Osteoblast (primary cell): ENCODE data around the gene EGF. TPM values are rescaled to one million over a fixed set of nuclear protein-coding genes. Genes with fewer than 3 reads are reported as not detected.

Source experiments
- DNase-seq: peaks from one replicate; pipeline ENCODE4 v3.0.0; 2011; ENCODE audit warnings: low spot score, mixed read lengths; ENCODE audit not compliant: insufficient read length; ENCODE audit errors: missing footprints
- H2AFZ ChIP-seq: 2 replicates; pipeline ENCODE4 v1.6.0; 2011; ENCODE audit warnings: mild to moderate bottlenecking, low read length
- H3K27ac ChIP-seq: 2 replicates; pipeline ENCODE4 v1.5.1; 2011; ENCODE audit warnings: mild to moderate bottlenecking, low read depth, low read length, moderate library complexity
- H3K27me3 ChIP-seq: 2 replicates; pipeline ENCODE4 v1.6.0; 2012; ENCODE audit warnings: mild to moderate bottlenecking, control low read depth, inconsistent platforms, low read length, moderate library complexity; ENCODE audit not compliant: insufficient read depth
- H3K36me3 ChIP-seq: 2 replicates; pipeline ENCODE4 v1.5.1; 2011; ENCODE audit warnings: mild to moderate bottlenecking, low read length, control low read depth, moderate library complexity; ENCODE audit not compliant: insufficient read depth
- H3K4me1 ChIP-seq: 2 replicates; pipeline ENCODE4 v1.5.1; 2011; ENCODE audit warnings: mild to moderate bottlenecking, low read length, control low read depth, moderate library complexity; ENCODE audit not compliant: insufficient read depth
- H3K4me2 ChIP-seq: 2 replicates; pipeline ENCODE4 v1.6.0; 2011; ENCODE audit warnings: mild to moderate bottlenecking, low read length; ENCODE audit not compliant: insufficient read depth
- H3K4me3 ChIP-seq: fragments of 200-600 bp; sonication (generic); 3 replicates; pipeline ENCODE4 v1.5.1; 2012; ENCODE audit warnings: mild to moderate bottlenecking, low read length, inconsistent platforms; ENCODE audit not compliant: insufficient read depth
- H3K79me2 ChIP-seq: 2 replicates; pipeline ENCODE4 v1.6.0; 2012; ENCODE audit warnings: mild to moderate bottlenecking, low read length, control low read depth, inconsistent platforms; ENCODE audit not compliant: insufficient read depth
- H3K9me3 ChIP-seq: 2 replicates; pipeline ENCODE4 v1.5.1; 2011; ENCODE audit warnings: low read depth, low read length, control low read depth
- H4K20me1 ChIP-seq: 2 replicates; pipeline ENCODE4 v1.6.0; 2012; ENCODE audit warnings: mild to moderate bottlenecking, low read length, control low read depth; ENCODE audit not compliant: insufficient read depth
- total RNA-seq: library from RNA; depleted of rRNA; stranded (reverse); fragments of >200 nt; gene quantifications from 2 replicates; pipeline ENCODE4 v1.2.3, GENCODE V29; 2012
- TF ChIP-seq, protein P1 (sequence below): IDR thresholded peaks from 2 replicates; pipeline ENCODE4 v1.5.1; 2011; ENCODE audit warnings: mild to moderate bottlenecking, low read depth, low read length, moderate library complexity; ENCODE audit errors: extremely low read depth

The EGF gene
- total RNA-seq, 1 donor: 0.36 TPM

- TF ChIP-seq, protein P1, sequence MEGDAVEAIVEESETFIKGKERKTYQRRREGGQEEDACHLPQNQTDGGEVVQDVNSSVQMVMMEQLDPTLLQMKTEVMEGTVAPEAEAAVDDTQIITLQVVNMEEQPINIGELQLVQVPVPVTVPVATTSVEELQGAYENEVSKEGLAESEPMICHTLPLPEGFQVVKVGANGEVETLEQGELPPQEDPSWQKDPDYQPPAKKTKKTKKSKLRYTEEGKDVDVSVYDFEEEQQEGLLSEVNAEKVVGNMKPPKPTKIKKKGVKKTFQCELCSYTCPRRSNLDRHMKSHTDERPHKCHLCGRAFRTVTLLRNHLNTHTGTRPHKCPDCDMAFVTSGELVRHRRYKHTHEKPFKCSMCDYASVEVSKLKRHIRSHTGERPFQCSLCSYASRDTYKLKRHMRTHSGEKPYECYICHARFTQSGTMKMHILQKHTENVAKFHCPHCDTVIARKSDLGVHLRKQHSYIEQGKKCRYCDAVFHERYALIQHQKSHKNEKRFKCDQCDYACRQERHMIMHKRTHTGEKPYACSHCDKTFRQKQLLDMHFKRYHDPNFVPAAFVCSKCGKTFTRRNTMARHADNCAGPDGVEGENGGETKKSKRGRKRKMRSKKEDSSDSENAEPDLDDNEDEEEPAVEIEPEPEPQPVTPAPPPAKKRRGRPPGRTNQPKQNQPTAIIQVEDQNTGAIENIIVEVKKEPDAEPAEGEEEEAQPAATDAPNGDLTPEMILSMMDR: no peak
- Histone ChIP-seq H3K79me2 (no peaks in the 10 kb centered on the region), H2AFZ (no peak overlapping the region), H3K4me2 (no peak overlapping the region), H3K27me3 (no peaks in the 10 kb centered on the region), H3K9me3 (no peaks in the 10 kb centered on the region), H3K36me3 (no peaks in the 10 kb centered on the region), H4K20me1 (no peaks in the 10 kb centered on the region), H3K27ac (no peak overlapping the region), H3K4me3 (no peak overlapping the region), H3K4me1 (no peaks in the 10 kb centered on the region)
- DNase-seq: no peak
These were observed 95.9 kb downstream of the EGF start for GRCh38 chr4:110008540-110008939.

- Histone ChIP-seq H4K20me1 (no peaks in the 10 kb centered on the region), H3K4me3 (no peak overlapping the region), H3K9me3 (no peaks in the 10 kb centered on the region), H3K4me1 (no peaks in the 10 kb centered on the region), H3K36me3 (no peaks in the 10 kb centered on the region), H3K27ac (no peak overlapping the region), H3K79me2 (no peaks in the 10 kb centered on the region), H3K4me2 (no peak overlapping the region), H2AFZ (no peak overlapping the region), H3K27me3 (no peaks in the 10 kb centered on the region)
- TF ChIP-seq, protein P1: no peak
- DNase-seq: no peak
These were observed 96.9 kb downstream of the EGF start for GRCh38 chr4:110009550-110009949.

DNA sequence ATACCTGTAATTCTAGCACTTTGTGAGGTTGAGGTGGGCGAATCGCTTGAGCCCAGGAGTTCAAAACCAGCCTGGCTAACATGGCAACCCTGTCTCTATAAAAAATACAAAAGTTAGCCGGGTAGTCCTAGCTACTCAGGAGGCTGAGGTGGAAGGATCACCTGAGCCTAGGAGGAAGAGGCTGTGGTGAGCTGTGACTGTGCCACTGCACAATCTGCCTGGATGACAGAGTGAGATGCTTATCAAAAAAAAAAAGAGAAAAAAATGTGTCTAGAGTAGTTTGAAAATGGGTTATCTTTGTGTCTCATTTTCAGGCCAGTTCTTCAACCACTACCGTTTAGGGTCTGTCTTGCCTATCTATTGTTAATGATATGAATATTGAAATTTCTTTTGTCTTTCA lies 98.1 kb downstream of the EGF start:
- no peaks in the 10 kb centered on the region for H3K27me3 ChIP-seq
- H3K4me3 ChIP-seq: no peak overlapping the region
- H4K20me1 ChIP-seq: no peaks in the 10 kb centered on the region
- H3K4me2 ChIP-seq: no peak overlapping the region
- no peak overlapping the region for H2AFZ ChIP-seq
- TF ChIP-seq, protein P1: no peak
- no peak for DNase-seq
- H3K79me2 ChIP-seq: no peaks in the 10 kb centered on the region
- no peaks in the 10 kb centered on the region for H3K36me3 ChIP-seq
- H3K27ac ChIP-seq: no peak overlapping the region
- no peaks in the 10 kb centered on the region for H3K9me3 ChIP-seq
- H3K4me1 ChIP-seq: no peaks in the 10 kb centered on the region

GRCh38 chr4:110012917-110013316 lies 100.2 kb downstream of the EGF start:
- Histone ChIP-seq H3K27me3 (no peaks in the 10 kb centered on the region), H3K9me3 (no peaks in the 10 kb centered on the region), H3K36me3 (no peaks in the 10 kb centered on the region), H3K4me2 (no peak overlapping the region), H3K27ac (no peak overlapping the region), H3K4me3 (no peak overlapping the region), H3K4me1 (no peaks in the 10 kb centered on the region), H2AFZ (no peak overlapping the region), H4K20me1 (no peaks in the 10 kb centered on the region), H3K79me2 (no peaks in the 10 kb centered on the region)
- no peak for DNase-seq
- TF ChIP-seq, protein P1: no peak
